HG03342 (cell line): ENCODE results near the gene GALNT10.
A peak's percentile ranks its signal among the peaks of the same experiment; 100 is the strongest.

Experiments
- ATAC-seq: cut with Tn5 transposase; IDR thresholded peaks from one replicate; pipeline ENCODE4 v1.9.1; 2021; ENCODE audit warnings: mild to moderate bottlenecking, moderate library complexity; ENCODE audit not compliant: unreplicated experiment

The GALNT10 gene

GRCh38 chr5:154178661-154179060 lies 11.9 kb upstream of the GALNT10 start:
- ATAC-seq: no peak

GRCh38 chr5:154179846-154180710 lies 10.5 kb upstream of the GALNT10 start:
- ATAC-seq: peak; percentile 97

DNA sequence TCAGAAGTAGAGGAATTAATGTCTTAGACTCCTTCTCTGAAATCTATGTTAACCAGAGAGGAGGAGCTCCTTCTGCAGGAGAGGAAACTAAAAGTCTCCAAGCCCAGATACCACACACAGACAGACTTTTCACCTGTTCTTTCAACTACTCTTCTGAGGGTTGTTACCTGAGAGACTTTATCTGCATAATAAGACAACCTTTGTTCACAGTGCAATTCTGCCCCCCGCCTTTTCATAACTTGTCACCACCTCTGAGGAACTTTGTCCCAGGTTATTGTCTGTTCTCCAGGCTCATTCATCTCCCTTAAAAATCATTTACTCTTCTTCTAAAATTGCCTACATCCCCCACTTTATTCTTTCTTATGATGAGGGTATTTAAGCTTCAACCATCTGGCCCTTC lies 9.4 kb upstream of the GALNT10 start:
- ATAC-seq: no peak

GRCh38 chr5:154189256-154189818 lies 1.2 kb upstream of the GALNT10 start:
- peak; percentile 5 for ATAC-seq

GRCh38 chr5:154189819-154190594 lies 526 bp upstream of the GALNT10 start:
- ATAC-seq: peak; percentile 68

- ATAC-seq: no peak
These were observed 1.1 kb downstream of the GALNT10 start for GRCh38 chr5:154191467-154192261.

DNA sequence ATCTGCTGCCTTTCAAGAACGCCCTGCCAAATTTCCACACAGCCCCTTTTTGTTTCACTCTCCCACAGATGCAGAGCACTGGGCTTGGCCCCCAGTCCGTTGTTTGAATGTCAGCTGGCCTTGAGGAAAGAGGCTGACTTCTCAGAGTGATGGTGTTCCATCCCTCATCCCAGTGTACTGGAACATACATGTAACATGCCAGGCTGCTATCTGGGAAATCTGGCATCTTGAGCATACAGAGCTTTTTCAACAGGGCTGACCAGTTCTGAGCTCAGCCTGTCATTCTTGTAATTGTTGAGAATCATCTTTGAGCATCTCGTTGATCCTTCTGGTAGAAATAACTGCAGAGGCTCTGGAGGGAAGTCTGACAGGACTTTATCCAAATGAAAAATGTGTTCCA lies 2.8 kb downstream of the GALNT10 start:
- ATAC-seq: no peak

DNA sequence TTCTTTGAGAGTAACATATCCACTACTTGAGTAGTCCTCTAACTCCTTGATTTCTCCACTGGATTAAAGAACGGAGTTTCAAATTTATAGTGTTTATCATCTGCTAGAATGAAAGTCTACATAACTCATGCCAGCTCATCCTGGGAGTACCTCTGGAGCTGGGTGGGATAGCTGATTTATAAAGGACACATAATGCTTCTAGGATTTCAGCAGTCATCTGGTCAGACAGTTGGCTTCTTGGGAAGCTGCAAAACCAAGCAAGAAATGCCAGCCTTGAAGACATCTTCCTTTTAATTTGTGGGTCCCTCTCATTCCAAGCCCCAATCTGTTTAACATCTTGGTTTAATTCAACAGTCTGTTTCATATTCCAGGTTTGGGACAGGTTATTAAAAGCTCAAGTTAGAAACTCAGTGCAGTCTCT lies 3.2 kb downstream of the GALNT10 start:
- ATAC-seq: no peak

DNA sequence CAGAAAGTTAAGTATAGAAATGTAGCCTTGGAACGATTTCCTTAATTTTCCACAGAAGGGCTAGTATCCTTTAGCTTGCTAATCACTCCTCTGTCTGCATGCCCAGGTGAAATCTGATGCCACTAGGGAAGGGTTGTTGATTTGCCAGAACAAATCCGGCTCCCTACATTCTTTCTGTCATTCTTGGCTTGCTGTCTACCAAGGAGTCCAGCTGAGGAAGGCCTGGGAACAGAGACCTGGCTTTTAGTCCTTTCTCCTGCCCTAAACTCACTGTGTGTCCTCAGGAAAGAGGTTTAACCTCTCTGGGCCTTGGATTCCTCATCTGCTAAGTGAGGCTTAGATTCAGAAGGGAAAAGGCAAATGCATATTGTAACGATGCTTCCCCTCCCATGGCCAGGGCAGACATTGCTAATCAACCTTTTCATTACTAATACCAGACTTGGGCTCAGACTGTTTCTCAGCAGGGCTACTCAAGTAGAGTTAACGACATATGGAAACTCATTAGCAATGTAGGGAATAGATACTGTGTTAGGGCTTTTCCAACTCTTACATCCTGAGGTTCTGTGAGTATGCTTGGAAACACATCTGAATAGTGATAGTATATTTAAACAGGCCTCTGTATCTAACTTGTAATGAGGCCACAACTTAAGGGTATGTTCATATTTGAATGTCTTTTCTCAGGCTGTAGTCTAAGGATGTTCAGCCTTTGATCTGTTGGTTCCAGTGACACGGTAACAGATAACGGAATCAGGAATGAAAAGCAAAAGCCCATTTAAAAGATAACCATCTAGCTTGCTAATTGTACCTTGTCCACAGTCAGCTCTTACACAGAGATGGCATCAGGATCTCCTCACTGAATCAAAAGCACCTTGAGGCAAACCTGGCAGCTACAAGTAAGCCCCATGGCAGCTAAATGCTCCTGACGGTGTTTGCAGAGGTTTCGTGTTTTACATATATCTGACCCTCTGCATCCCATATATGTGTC lies 4.1 kb downstream of the GALNT10 start:
- no peak for ATAC-seq

- no peak for ATAC-seq
These were observed 5.7 kb downstream of the GALNT10 start for GRCh38 chr5:154196281-154196680.

- no peak for ATAC-seq
These were observed 6.6 kb downstream of the GALNT10 start for GRCh38 chr5:154196955-154197652.

DNA sequence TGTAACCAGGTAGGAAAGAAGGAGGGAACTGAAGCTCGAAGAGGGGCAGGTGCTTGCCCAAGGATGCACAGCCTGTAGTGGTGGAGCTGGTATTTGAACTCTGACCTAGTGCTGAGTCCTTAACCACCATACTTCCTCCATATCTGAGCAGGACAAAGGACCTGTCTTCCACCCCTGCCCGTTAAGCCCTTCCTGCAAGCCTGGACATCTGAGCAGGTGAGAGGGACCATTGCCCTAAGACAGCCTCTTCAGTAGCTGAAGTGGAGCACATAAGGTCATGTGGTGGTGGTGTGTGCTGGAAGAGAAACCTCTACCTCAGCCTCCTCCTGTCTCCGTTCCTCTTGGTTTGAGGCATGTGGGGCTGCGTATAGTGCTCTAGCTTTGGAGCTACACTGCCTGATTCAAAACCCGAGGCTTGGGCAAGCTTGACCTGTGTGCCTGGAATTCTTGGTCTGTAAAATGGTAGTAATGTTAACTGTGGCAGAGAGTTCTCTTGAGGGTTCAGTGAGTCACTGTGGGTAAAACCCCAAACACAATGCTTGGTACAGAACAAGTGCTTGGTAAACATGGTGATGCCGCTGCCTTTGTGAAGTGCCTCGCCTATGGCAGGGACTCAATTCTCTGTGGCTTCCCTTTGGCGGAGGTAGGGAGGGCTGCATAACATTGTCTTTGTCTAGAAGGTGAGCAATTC lies 7.4 kb downstream of the GALNT10 start:
- ATAC-seq: peak; percentile 41

DNA sequence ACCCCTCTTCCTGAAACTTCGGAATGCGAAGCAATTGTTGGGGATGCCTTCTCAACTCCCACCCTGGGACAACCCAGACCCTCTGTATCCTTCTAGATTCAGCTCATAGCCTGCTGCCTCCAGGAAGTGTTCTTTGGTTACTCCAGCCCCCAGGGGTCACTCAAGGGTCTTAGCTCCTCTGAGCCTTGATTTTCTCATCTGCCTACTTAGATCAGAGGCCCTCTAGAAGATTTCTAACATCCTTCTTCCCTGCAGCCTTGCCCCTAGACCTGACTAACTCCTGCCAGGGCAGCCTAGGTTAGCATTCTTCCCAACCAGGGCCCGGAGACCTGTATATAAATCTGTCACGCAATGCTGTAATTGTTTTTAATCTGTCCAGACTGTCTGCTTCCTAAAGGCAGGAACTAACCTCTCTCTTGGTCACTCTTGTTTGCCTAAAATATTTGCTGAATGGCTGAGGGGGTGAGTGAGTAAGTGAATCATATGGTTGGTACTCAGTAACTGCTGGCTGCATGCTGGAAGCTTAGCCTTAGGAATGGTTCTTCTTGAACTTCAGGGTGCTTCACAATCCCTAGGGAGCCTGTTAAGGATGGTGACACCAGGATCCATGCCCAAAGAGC lies 8.2 kb downstream of the GALNT10 start:
- no peak for ATAC-seq

DNA sequence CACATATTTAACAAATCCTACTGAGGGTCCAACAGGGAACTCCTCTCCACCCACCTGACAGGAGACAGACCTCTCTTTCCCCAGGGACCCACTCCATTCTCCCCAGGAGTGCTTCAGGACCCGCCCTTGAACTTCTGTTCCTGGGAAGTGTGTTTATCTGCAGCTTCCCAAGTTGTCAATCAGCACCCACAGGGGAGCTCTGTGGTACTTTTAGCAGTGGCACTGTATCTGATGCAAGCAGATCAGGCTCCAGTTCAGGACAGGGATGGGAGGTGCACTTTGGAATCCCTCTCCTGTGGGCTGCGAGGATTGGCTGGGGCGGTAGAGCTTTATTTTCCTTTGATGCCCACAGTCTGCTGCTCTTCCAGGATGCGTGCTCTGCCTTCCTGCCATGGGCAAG lies 8.7 kb downstream of the GALNT10 start:
- no peak for ATAC-seq

DNA sequence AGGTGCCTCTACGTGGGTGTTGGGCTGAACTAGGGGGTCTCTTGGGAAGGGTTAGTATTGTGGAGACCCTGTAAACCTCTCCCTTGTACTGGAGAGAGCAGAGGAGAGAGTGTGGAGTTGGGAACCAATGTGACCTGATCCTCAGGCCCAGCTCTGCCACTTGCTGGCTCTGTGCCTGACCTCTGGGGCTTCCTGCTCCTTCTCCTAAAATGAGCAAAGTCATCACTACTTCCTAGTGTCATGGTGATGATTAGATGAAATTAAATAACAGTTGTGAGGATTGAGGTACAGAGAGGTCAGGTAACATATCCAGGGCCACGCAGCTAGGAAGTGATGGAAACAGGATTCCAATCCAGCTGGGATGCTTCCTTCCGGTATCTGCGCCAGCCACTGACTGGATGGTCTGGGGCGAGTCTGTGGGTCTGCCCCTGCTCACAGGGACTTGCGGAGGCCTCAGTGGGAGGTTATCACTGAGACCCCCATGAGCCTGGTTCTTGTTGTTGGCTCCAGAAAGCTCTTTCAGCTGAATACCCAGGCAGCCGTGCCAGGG lies 9.2 kb downstream of the GALNT10 start:
- no peak for ATAC-seq

- no peak for ATAC-seq
These were observed 9.7 kb downstream of the GALNT10 start for GRCh38 chr5:154200221-154200620.

DNA sequence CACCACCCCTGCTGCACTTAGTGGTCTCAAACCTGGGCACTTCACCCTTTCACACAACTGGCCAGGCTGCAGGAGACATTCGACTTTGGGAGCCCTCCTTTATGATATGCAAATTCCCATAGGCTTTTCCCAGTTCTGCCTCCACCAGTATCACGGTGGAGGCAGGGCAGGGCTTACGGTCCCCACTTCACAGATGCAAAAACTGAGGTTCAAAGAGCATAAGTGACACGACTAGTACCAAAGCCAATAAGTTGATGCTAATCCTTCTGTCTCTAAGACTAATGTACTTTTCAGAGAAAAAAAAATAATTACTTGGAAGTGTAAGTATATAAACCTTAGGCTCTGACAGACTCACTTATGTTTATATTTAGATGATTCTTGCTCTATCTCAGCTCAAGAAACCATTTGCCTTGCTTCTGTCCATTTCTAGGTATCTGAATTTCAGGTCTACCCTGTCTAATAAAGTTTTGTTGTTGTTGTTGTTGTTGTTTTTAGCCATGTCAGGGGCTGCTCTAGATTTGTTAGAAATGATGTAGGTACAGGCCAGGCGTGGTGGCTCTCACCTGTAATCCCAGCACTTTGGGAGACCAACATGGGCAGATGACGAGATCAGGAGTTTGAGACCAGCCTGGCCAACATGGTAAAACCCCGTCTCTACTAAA lies 10.7 kb downstream of the GALNT10 start:
- ATAC-seq: no peak
